ENCODE data around the gene GRK6.

GRK6 gene

DNA sequence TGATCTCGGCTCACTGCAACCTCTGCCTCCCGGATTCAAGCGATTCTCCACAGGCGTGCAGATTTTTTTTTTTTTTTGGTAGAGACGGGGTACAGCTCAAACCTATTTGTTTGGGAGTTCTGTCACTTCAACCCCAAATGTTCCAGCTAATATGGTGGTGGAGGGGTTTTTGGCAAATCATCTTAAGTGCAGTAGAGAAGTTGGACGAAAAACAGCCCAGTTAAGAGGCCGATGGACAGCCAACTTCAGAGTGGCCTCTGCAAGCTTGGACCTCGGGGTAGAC lies 19.4 kb downstream of the GRK6 start:
- DNase-seq = no peak
- H3K27ac ChIP-seq (ENCODE audit: insufficient read depth, low read length, poor library complexity, severe bottlenecking) = peak overlapping the region; percentile 93
- H3K36me3 ChIP-seq (ENCODE audit: control insufficient read depth, insufficient read depth, low read length) = peaks cover 28% of the 10 kb centered on the region
- H3K27me3 ChIP-seq (replicated peaks; ENCODE audit: control insufficient read depth, insufficient read depth, low read length, poor library complexity, severe bottlenecking) = no peaks in the 10 kb centered on the region
- peaks cover 49% of the 10 kb centered on the region for H3K4me1 ChIP-seq (ENCODE audit: control insufficient read depth, insufficient read depth, low read length, poor library complexity, severe bottlenecking)
- H3K9me3 ChIP-seq (ENCODE audit: control insufficient read depth, low read length) = no peaks in the 10 kb centered on the region
- peak overlapping the region; percentile 53 for H3K4me3 ChIP-seq (ENCODE audit: insufficient read depth, low read depth, low read length, poor library complexity, severe bottlenecking)

DNA sequence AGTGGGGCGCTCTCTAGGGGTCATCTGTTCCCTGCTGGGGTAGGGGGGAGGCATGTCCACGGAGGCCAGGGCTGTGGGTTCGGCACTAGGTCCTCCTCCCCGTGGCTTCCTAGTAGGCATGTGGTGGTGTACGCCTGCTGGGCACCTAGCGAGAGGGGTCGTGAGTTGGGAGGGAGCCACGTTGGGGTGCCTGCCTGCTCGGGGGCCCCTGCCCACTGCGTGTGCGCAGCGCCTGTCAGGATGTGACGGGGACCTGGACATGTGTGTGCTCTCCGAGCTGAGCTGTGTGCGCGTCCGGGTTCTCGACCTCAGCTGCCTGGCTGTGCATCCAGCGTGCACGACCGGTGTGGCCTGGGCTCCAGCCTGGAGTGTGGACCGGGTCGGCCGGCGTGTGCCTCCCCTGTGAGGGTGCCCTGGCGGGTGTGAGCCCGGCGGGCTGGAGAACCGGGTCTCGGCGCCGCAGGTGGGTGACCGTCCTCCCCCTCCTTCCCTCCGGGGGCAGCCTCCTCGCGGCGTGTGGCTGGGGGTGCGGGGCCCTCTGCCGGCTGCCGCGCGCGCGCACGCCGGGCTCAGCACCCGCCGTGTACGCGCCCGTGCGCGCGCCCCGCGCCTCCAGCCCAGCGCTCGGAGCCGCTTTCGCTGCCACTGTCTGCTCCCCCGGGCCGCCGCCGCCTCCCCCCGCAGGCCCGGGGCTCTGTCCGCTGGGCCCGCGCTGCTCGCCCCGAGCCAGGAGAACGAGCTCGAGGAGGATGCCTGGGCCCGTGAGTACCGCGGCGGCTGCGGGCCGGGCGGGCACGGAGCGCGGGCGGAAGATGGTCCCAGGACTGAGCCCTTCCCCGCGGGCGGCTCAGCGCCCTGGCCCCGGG lies 20.0 kb downstream of the GRK6 start, which contains the start of gene PRR7:
PRR7 (plus strand) TSS at position 615 of the 866 bp plus-strand sequence. CDS start 8,254 bp downstream, outside the sequence.
- H3K4me1 ChIP-seq (ENCODE audit: control insufficient read depth, insufficient read depth, low read length, poor library complexity, severe bottlenecking) = peaks cover 43% of the 10 kb centered on the region
- DNase-seq = peak; percentile 51 to 56 (median 55)

GRCh38 chr5:177447066-177447610 lies 20.7 kb downstream of the GRK6 start:
- Histone ChIP-seq H3K4me1 (ENCODE audit: control insufficient read depth, insufficient read depth, low read length, poor library complexity, severe bottlenecking) (peaks cover 41% of the 10 kb centered on the region), H3K36me3 (ENCODE audit: control insufficient read depth, insufficient read depth, low read length) (peaks cover 15% of the 10 kb centered on the region), H3K27ac (ENCODE audit: insufficient read depth, low read length, poor library complexity, severe bottlenecking) (peak overlapping the region; percentile 93), H3K27me3 (replicated peaks; ENCODE audit: control insufficient read depth, insufficient read depth, low read length, poor library complexity, severe bottlenecking) (no peaks in the 10 kb centered on the region), H3K9me3 (ENCODE audit: control insufficient read depth, low read length) (no peaks in the 10 kb centered on the region), H3K4me3 (ENCODE audit: insufficient read depth, low read depth, low read length, poor library complexity, severe bottlenecking) (peak overlapping the region; percentile 53)
- peak; percentile 70 to 75 (median 70) for DNase-seq

More for the DNA sequence above, 20.0 kb downstream of the GRK6 start, which contains the start of gene PRR7:
- Histone ChIP-seq H3K27me3 (replicated peaks; ENCODE audit: control insufficient read depth, insufficient read depth, low read length, poor library complexity, severe bottlenecking) (no peaks in the 10 kb centered on the region), H3K36me3 (ENCODE audit: control insufficient read depth, insufficient read depth, low read length) (peaks cover 22% of the 10 kb centered on the region), H3K4me3 (ENCODE audit: insufficient read depth, low read depth, low read length, poor library complexity, severe bottlenecking) (peak within 1 kb of the TSS; percentile 53), H3K9me3 (ENCODE audit: control insufficient read depth, low read length) (no peaks in the 10 kb centered on the region), H3K27ac (ENCODE audit: insufficient read depth, low read length, poor library complexity, severe bottlenecking) (peak within 1 kb of the TSS; percentile 93)

- no peak for DNase-seq
- no peaks in the 10 kb centered on the region for H3K9me3 ChIP-seq (ENCODE audit: control insufficient read depth, low read length)
- peaks cover 9% of the 10 kb centered on the region for H3K36me3 ChIP-seq (ENCODE audit: control insufficient read depth, insufficient read depth, low read length)
- peak overlapping the region; percentile 93 for H3K27ac ChIP-seq (ENCODE audit: insufficient read depth, low read length, poor library complexity, severe bottlenecking)
- no peaks in the 10 kb centered on the region for H3K27me3 ChIP-seq (replicated peaks; ENCODE audit: control insufficient read depth, insufficient read depth, low read length, poor library complexity, severe bottlenecking)
- peaks cover 41% of the 10 kb centered on the region for H3K4me1 ChIP-seq (ENCODE audit: control insufficient read depth, insufficient read depth, low read length, poor library complexity, severe bottlenecking)
- H3K4me3 ChIP-seq (ENCODE audit: insufficient read depth, low read depth, low read length, poor library complexity, severe bottlenecking) = peak overlapping the region; percentile 18
Measured at GRCh38 chr5:177447611-177448243, 21.3 kb downstream of the GRK6 start.

DNA sequence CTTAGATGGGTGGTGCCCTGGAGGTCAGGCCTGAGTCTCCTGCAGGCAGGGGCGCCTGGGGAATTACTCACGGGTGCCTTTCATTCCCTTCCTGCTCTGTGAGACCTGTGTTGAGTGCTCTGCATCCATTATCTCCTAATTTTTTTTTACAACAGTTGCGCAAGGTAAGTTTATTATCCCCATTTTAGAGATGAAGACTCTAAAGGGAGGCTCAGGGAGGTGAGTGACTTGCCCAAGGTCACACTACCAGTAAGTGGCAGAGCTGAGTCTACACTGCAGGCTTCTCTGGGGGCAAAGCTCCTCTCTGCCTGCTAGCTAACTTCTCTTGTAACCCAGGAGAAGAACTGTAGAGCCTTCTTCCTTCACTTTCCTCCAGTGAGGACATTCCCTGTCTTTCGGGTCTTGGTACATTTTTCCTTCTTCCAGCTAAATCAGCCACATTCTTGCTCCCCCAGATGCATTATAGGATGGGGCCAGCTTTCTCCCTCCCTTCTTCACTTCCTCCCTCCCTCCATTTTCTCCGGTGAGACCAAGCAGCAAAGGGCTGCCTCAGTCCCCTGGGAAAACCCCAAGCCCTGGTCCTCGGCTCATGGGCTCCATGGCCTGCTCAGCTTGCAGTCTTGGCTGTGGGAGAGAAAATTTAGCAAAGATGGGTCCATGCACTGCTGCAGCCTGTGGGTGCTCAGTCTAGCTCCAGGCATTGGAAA lies 21.9 kb downstream of the GRK6 start:
- no peaks in the 10 kb centered on the region for H3K9me3 ChIP-seq (ENCODE audit: control insufficient read depth, low read length)
- H3K4me1 ChIP-seq (ENCODE audit: control insufficient read depth, insufficient read depth, low read length, poor library complexity, severe bottlenecking) = peaks cover 41% of the 10 kb centered on the region
- no peak for DNase-seq
- H3K4me3 ChIP-seq (ENCODE audit: insufficient read depth, low read depth, low read length, poor library complexity, severe bottlenecking) = no peak overlapping the region
- H3K27me3 ChIP-seq (replicated peaks; ENCODE audit: control insufficient read depth, insufficient read depth, low read length, poor library complexity, severe bottlenecking) = no peaks in the 10 kb centered on the region
- H3K27ac ChIP-seq (ENCODE audit: insufficient read depth, low read length, poor library complexity, severe bottlenecking) = peak overlapping the region; percentile 93
- peaks cover 4% of the 10 kb centered on the region for H3K36me3 ChIP-seq (ENCODE audit: control insufficient read depth, insufficient read depth, low read length)

- Histone ChIP-seq H3K4me1 (ENCODE audit: control insufficient read depth, insufficient read depth, low read length, poor library complexity, severe bottlenecking) (peaks cover 40% of the 10 kb centered on the region), H3K27me3 (replicated peaks; ENCODE audit: control insufficient read depth, insufficient read depth, low read length, poor library complexity, severe bottlenecking) (no peaks in the 10 kb centered on the region), H3K27ac (ENCODE audit: insufficient read depth, low read length, poor library complexity, severe bottlenecking) (no peak overlapping the region), H3K4me3 (ENCODE audit: insufficient read depth, low read depth, low read length, poor library complexity, severe bottlenecking) (no peak overlapping the region), H3K9me3 (ENCODE audit: control insufficient read depth, low read length) (no peaks in the 10 kb centered on the region), H3K36me3 (ENCODE audit: control insufficient read depth, insufficient read depth, low read length) (no peaks in the 10 kb centered on the region)
- no peak for DNase-seq
Measured at GRCh38 chr5:177449140-177450061, 22.9 kb downstream of the GRK6 start.

DNA sequence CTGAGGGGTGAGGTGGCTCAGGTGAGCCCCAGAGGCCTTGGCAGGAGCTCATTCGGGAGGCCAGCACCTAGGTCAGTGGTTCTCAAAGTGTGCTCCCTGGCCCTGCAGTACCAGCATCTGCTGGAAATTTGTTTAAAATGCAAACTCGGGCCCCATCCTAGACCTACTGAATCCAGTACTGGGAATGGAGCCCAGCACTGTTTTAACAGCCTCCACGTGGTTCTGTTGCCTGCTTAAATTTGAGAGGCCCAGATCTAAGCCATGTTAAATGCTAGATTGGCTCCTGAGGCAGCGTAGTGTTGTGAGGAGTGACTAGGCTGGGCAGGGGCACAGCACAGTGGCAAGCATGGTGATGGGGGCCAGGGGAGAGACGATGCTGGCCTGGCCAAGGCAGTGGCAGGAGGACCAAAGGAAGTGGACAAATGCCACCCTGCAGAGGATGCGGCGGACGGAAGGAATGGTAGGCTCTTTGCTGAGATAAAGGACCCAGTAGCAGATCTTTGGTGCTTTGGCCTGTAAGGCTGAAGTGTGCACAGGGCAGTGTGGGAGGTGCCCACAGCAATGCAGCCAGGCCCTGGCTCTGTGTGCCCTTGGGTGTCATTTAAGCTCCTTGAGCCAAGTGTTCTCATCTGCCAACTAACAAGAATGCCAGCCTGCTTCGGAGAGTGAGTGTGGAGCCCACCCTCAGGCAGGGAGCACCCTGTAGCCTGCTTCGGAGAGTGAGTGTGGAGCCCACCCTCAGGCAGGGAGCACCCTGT lies 24.4 kb downstream of the GRK6 start:
- no peaks in the 10 kb centered on the region for H3K9me3 ChIP-seq (ENCODE audit: control insufficient read depth, low read length)
- H3K4me1 ChIP-seq (ENCODE audit: control insufficient read depth, insufficient read depth, low read length, poor library complexity, severe bottlenecking) = peaks cover 35% of the 10 kb centered on the region

GRCh38 chr5:177452688-177453638 lies 26.5 kb downstream of the GRK6 start:
- Histone ChIP-seq H3K4me3 (ENCODE audit: insufficient read depth, low read depth, low read length, poor library complexity, severe bottlenecking) (no peak overlapping the region), H3K4me1 (ENCODE audit: control insufficient read depth, insufficient read depth, low read length, poor library complexity, severe bottlenecking) (peaks cover 28% of the 10 kb centered on the region), H3K36me3 (ENCODE audit: control insufficient read depth, insufficient read depth, low read length) (no peaks in the 10 kb centered on the region), H3K27me3 (replicated peaks; ENCODE audit: control insufficient read depth, insufficient read depth, low read length, poor library complexity, severe bottlenecking) (no peaks in the 10 kb centered on the region), H3K9me3 (ENCODE audit: control insufficient read depth, low read length) (no peaks in the 10 kb centered on the region), H3K27ac (ENCODE audit: insufficient read depth, low read length, poor library complexity, severe bottlenecking) (no peak overlapping the region)
- DNase-seq = no peak

More for the DNA sequence above, 24.4 kb downstream of the GRK6 start:
- Histone ChIP-seq H3K4me3 (ENCODE audit: insufficient read depth, low read depth, low read length, poor library complexity, severe bottlenecking) (no peak overlapping the region), H3K36me3 (ENCODE audit: control insufficient read depth, insufficient read depth, low read length) (no peaks in the 10 kb centered on the region), H3K27ac (ENCODE audit: insufficient read depth, low read length, poor library complexity, severe bottlenecking) (no peak overlapping the region), H3K27me3 (replicated peaks; ENCODE audit: control insufficient read depth, insufficient read depth, low read length, poor library complexity, severe bottlenecking) (no peaks in the 10 kb centered on the region)
- no peak for DNase-seq

All from effector memory CD4-positive, alpha-beta T cell (primary cell).